Measurements from ENCODE around the gene C1orf50. TPM values are rescaled to one million over a fixed set of nuclear protein-coding genes. Genes with fewer than 3 reads are reported as not detected.

C1orf50 gene
- total RNA-seq, 1 donor from 2014 or later, result 3.2 TPM

GRCh38 chr1:42730002-42730401 lies 37.0 kb upstream of the C1orf50 start:
- Histone ChIP-seq H3K27ac (no peak overlapping the region), H3K4me3 (no peak overlapping the region), H3K4me1 (no peaks in the 10 kb centered on the region), H3K9me3 (no peaks in the 10 kb centered on the region), H3K27me3 (no peaks in the 10 kb centered on the region), H3K36me3 (no peaks in the 10 kb centered on the region)
- intact Hi-C loops (cut with DNase I), result no loop called here
- DNase-seq (ENCODE audit: extremely low spot score in 2 of 2), result no peak
- TF ChIP-seq POLR2A (IDR thresholded peaks at IDR 0.05) (no peak), CTCF (IDR thresholded peaks at IDR 0.05) (no peak), POLR2AphosphoS5 (IDR thresholded peaks at IDR 0.05; ENCODE audit: insufficient read depth in 1 of 2, low read depth in 1 of 2) (no peak)

- no peak for DNase-seq (ENCODE audit: extremely low spot score in 2 of 2)
- Histone ChIP-seq H3K36me3 (no peaks in the 10 kb centered on the region), H3K27ac (no peak overlapping the region), H3K4me1 (peaks cover 3% of the 10 kb centered on the region), H3K4me3 (no peak overlapping the region), H3K9me3 (no peaks in the 10 kb centered on the region), H3K27me3 (no peaks in the 10 kb centered on the region)
- intact Hi-C loops (cut with DNase I), result no loop called here
- TF ChIP-seq CTCF (IDR thresholded peaks at IDR 0.05) (no peak), POLR2A (IDR thresholded peaks at IDR 0.05) (no peak), POLR2AphosphoS5 (IDR thresholded peaks at IDR 0.05; ENCODE audit: insufficient read depth in 1 of 2, low read depth in 1 of 2) (no peak)
Observed at GRCh38 chr1:42730988-42731387, 36.1 kb upstream of the C1orf50 start.

GRCh38 chr1:42731585-42731984 lies 35.5 kb upstream of the C1orf50 start:
- H3K9me3 ChIP-seq, result no peaks in the 10 kb centered on the region
- no peaks in the 10 kb centered on the region for H3K36me3 ChIP-seq
- no peak for DNase-seq (ENCODE audit: extremely low spot score in 2 of 2)
- H3K4me3 ChIP-seq, result no peak overlapping the region
- peaks cover 9% of the 10 kb centered on the region for H3K4me1 ChIP-seq
- H3K27me3 ChIP-seq, result no peaks in the 10 kb centered on the region
- intact Hi-C loops (cut with DNase I), result no loop called here
- no peak overlapping the region for H3K27ac ChIP-seq
- TF ChIP-seq POLR2AphosphoS5 (IDR thresholded peaks at IDR 0.05; ENCODE audit: insufficient read depth in 1 of 2, low read depth in 1 of 2), result no peak

GRCh38 chr1:42732126-42732680 lies 34.8 kb upstream of the C1orf50 start:
- peak in 1 of 2 donors; percentile 82 for DNase-seq (ENCODE audit: extremely low spot score in 2 of 2)
- no peaks in the 10 kb centered on the region for H3K27me3 ChIP-seq
- no peak overlapping the region for H3K27ac ChIP-seq
- TF ChIP-seq POLR2AphosphoS5 (IDR thresholded peaks at IDR 0.05; ENCODE audit: insufficient read depth in 1 of 2, low read depth in 1 of 2) (no peak), POLR2A (IDR thresholded peaks at IDR 0.05) (no peak), CTCF (IDR thresholded peaks at IDR 0.05) (no peak)
- no peaks in the 10 kb centered on the region for H3K9me3 ChIP-seq
- no peak overlapping the region for H3K4me3 ChIP-seq
- intact Hi-C loops (cut with DNase I), result no loop called here
- H3K4me1 ChIP-seq, result peaks cover 15% of the 10 kb centered on the region
- no peaks in the 10 kb centered on the region for H3K36me3 ChIP-seq

- intact Hi-C loops (cut with DNase I), result no loop called here
- peak; percentile 79 to 89 for DNase-seq (ENCODE audit: extremely low spot score in 2 of 2)
- TF ChIP-seq POLR2AphosphoS5 (IDR thresholded peaks at IDR 0.05; ENCODE audit: insufficient read depth in 1 of 2, low read depth in 1 of 2), result no peak
- no peak for TF ChIP-seq CTCF (IDR thresholded peaks at IDR 0.05)
- no peak for TF ChIP-seq POLR2A (IDR thresholded peaks at IDR 0.05)
Observed at GRCh38 chr1:42733415-42734200, 33.4 kb upstream of the C1orf50 start.

More at GRCh38 chr1:42733415-42734200, 33.4 kb upstream of the C1orf50 start:
- Histone ChIP-seq H3K4me1 (peaks cover 18% of the 10 kb centered on the region), H3K4me3 (no peak overlapping the region), H3K9me3 (no peaks in the 10 kb centered on the region), H3K36me3 (no peaks in the 10 kb centered on the region), H3K27ac (no peak overlapping the region), H3K27me3 (no peaks in the 10 kb centered on the region)

Data from vagina (tissue), 2 donors.